Ectodermal cell (in vitro differentiated cells): ENCODE data around the gene SLC6A6.

Source experiments
- H3K27ac ChIP-seq: 2 replicates; pipeline ENCODE4 v1.7.0; 2013; ENCODE audit warnings: mild to moderate bottlenecking, low read depth, low read length; ENCODE audit not compliant: insufficient read depth, poor library complexity, severe bottlenecking
- H3K27me3 ChIP-seq: 2 replicates; pipeline ENCODE4 v1.7.0; 2013; ENCODE audit warnings: mild to moderate bottlenecking, low read length; ENCODE audit not compliant: insufficient read depth, control insufficient read depth, poor library complexity, severe bottlenecking
- H3K36me3 ChIP-seq: one replicate; pipeline ENCODE4 v1.7.0; 2013; ENCODE audit warnings: low read length; ENCODE audit not compliant: control insufficient read depth, insufficient read depth
- H3K4me1 ChIP-seq: one replicate; pipeline ENCODE4 v1.7.0; 2013; ENCODE audit warnings: low read length; ENCODE audit not compliant: control insufficient read depth, insufficient read depth
- H3K4me3 ChIP-seq: 2 replicates; pipeline ENCODE4 v1.7.0; 2013; ENCODE audit warnings: low read depth, low read length, control low read depth; ENCODE audit not compliant: insufficient read depth
- H3K9me3 ChIP-seq: 2 replicates; pipeline ENCODE4 v1.7.0; 2013; ENCODE audit warnings: mild to moderate bottlenecking, low read length, moderate library complexity; ENCODE audit not compliant: control insufficient read depth
- WGBS, 2 experiments: methylation state at CpG; one replicate each; pipeline ENCODE4 v1.1.7; 2013; ENCODE audit warnings: missing lambda C conversion rate in 2 of 2; 5-methylcytosine and 5-hydroxymethylcytosine counted together

Gene SLC6A6

DNA sequence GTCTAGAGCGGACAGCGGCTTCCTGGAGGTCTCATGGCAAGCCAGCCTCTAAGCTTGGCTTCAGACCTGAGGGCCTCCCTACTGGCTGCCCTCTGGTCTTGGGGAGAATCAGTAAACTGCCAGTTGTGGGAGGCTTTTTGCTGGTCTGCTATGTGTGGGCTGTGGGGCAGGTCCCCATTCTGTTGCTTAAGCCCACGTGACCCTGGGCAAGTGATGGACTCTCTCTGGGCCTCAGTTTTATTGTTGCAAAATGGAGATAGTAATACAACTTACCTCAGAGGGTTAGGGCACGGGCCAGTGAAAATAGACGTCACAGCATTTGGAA is 61.7 kb downstream of the SLC6A6 start:
- no peaks in the 10 kb centered on the region for H3K36me3 ChIP-seq

GRCh38 chr3:14464521-14464920 is 62.1 kb downstream of the SLC6A6 start:
- H3K4me1 ChIP-seq = peaks cover 22% of the 10 kb centered on the region
- 92 to 93% methylated on average over 4 of the region's 4 CpGs for WGBS, 2 experiments
- H3K27ac ChIP-seq = no peak overlapping the region
- H3K4me3 ChIP-seq = no peak overlapping the region
- no peaks in the 10 kb centered on the region for H3K36me3 ChIP-seq
- H3K9me3 ChIP-seq = no peaks in the 10 kb centered on the region
- no peaks in the 10 kb centered on the region for H3K27me3 ChIP-seq

More for the DNA sequence above, 61.7 kb downstream of the SLC6A6 start:
- no peak overlapping the region for H3K27ac ChIP-seq
- WGBS, 2 experiments = 90 to 93% methylated on average over 5 of the region's 5 CpGs
- peaks cover 22% of the 10 kb centered on the region for H3K4me1 ChIP-seq
- H3K9me3 ChIP-seq = no peaks in the 10 kb centered on the region
- H3K4me3 ChIP-seq = no peak overlapping the region
- no peaks in the 10 kb centered on the region for H3K27me3 ChIP-seq

- 89 to 99% methylated on average over 3 of the region's 3 CpGs for WGBS, 2 experiments
- H3K27me3 ChIP-seq = no peaks in the 10 kb centered on the region
- no peaks in the 10 kb centered on the region for H3K36me3 ChIP-seq
- peaks cover 22% of the 10 kb centered on the region for H3K4me1 ChIP-seq
- no peak overlapping the region for H3K4me3 ChIP-seq
- H3K9me3 ChIP-seq = no peaks in the 10 kb centered on the region
- H3K27ac ChIP-seq = no peak overlapping the region
These were observed 63.0 kb downstream of the SLC6A6 start for GRCh38 chr3:14465425-14465824.

DNA sequence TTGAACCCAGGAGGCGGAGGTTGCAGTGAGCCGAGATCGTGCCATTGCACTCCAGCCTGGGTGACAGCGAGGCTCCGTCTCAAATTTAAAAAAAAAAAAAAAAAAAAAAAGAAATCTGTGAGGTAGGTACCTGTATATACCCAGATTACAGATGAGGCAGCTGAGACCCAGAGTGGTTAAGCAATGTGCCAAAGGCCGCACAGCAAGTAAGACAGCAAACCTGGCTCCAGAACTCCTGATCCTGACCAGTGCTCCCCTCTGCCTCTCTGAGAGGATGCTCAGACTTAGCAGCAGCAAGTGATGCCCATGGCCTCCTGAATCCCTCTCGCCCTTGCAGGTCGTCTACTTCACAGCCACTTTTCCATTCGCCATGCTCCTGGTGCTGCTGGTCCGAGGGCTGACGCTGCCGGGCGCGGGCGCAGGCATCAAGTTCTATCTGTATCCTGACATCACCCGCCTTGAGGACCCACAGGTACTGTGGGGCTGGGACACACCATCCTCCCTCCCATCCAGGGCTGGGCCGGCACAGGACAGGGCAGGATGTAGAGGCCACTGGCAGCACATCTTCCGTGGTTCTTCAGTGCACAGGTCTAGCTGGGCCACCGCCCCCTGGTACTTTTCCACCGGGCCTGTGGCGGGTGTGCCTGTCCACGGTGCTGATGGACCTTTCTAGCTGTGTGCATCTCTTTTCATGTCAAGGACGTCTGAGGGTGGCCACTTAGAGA is 63.9 kb downstream of the SLC6A6 start:
- H3K36me3 ChIP-seq = no peaks in the 10 kb centered on the region
- no peaks in the 10 kb centered on the region for H3K9me3 ChIP-seq
- no peak overlapping the region for H3K4me3 ChIP-seq
- peaks cover 22% of the 10 kb centered on the region for H3K4me1 ChIP-seq
- H3K27me3 ChIP-seq = no peaks in the 10 kb centered on the region
- no peak overlapping the region for H3K27ac ChIP-seq
- 95 to 96% methylated on average over 23 of the region's 23 CpGs for WGBS, 2 experiments

- Histone ChIP-seq H3K27me3 (no peaks in the 10 kb centered on the region), H3K9me3 (no peaks in the 10 kb centered on the region), H3K4me1 (peaks cover 10% of the 10 kb centered on the region), H3K36me3 (no peaks in the 10 kb centered on the region), H3K27ac (no peak overlapping the region), H3K4me3 (no peak overlapping the region)
- 75 to 78% methylated on average over 14 of the region's 15 CpGs for WGBS, 2 experiments
These were observed 65.6 kb downstream of the SLC6A6 start for GRCh38 chr3:14467814-14468620.

- Histone ChIP-seq H3K4me1 (peaks cover 4% of the 10 kb centered on the region), H3K27ac (no peak overlapping the region), H3K36me3 (no peaks in the 10 kb centered on the region), H3K4me3 (no peak overlapping the region), H3K27me3 (no peaks in the 10 kb centered on the region), H3K9me3 (no peaks in the 10 kb centered on the region)
- WGBS, 2 experiments = 94 to 96% methylated on average over 13 of the region's 13 CpGs
These were observed 66.2 kb downstream of the SLC6A6 start for GRCh38 chr3:14468621-14468981.

GRCh38 chr3:14470461-14470860 is 68.1 kb downstream of the SLC6A6 start:
- H3K36me3 ChIP-seq = no peaks in the 10 kb centered on the region
- H3K27me3 ChIP-seq = no peaks in the 10 kb centered on the region
- H3K27ac ChIP-seq = no peak overlapping the region
- no peaks in the 10 kb centered on the region for H3K4me1 ChIP-seq
- no peak overlapping the region for H3K4me3 ChIP-seq
- 95 to 96% methylated on average over 12 of the region's 12 CpGs for WGBS, 2 experiments
- H3K9me3 ChIP-seq = no peaks in the 10 kb centered on the region

DNA sequence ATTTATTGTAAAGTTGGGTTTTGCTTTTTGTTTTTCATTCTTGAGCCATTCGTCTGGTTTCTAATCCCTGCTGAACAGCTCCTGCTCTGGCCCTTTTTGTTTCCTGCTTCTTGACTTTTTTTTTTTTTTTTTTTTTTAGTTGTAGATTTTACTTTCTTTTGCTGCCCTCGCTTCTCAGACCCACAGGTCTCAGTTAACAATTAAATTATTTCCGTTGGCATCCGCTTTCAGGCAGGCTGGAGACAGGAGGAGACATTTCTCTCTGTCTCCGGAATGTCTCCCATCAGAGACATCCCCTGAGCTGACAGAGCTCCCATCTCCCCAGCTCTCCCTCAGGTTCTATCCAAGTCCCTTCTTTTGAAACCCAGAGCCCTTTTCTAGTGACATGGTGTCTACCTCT is 68.6 kb downstream of the SLC6A6 start:
- H3K4me1 ChIP-seq = no peaks in the 10 kb centered on the region
- no peak overlapping the region for H3K4me3 ChIP-seq
- H3K27me3 ChIP-seq = no peaks in the 10 kb centered on the region
- H3K27ac ChIP-seq = no peak overlapping the region
- H3K9me3 ChIP-seq = no peaks in the 10 kb centered on the region
- no peaks in the 10 kb centered on the region for H3K36me3 ChIP-seq
- 89 to 96% methylated on average over 5 of the region's 5 CpGs for WGBS, 2 experiments

DNA sequence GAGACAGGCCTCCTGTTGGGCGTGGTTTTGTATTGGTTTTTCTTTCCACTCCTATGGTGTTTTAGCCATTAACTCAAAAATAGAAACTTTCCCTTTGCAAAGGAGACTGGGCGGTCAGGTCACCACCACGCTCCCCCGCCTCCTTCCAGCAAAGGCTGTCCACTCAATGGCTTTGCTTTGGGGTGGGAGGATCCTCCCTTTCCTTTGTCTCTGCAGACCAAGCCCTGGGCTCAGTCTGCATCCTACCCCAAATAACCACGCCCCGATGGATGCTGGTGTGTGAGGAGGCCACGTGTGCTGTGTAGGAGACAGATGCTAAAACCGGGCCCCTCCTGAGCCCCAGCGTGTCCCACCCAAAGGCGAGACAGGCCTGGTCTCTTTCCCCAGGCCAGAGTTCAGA is 69.3 kb downstream of the SLC6A6 start:
- no peak overlapping the region for H3K27ac ChIP-seq
- 90 to 93% methylated on average over 10 of the region's 10 CpGs for WGBS, 2 experiments
- no peaks in the 10 kb centered on the region for H3K36me3 ChIP-seq
- no peak overlapping the region for H3K4me3 ChIP-seq
- no peaks in the 10 kb centered on the region for H3K9me3 ChIP-seq
- no peaks in the 10 kb centered on the region for H3K4me1 ChIP-seq
- H3K27me3 ChIP-seq = no peaks in the 10 kb centered on the region

GRCh38 chr3:14472471-14473351 is 70.3 kb downstream of the SLC6A6 start:
- H3K9me3 ChIP-seq = no peaks in the 10 kb centered on the region
- no peak overlapping the region for H3K27ac ChIP-seq
- H3K27me3 ChIP-seq = no peaks in the 10 kb centered on the region
- no peaks in the 10 kb centered on the region for H3K36me3 ChIP-seq
- H3K4me1 ChIP-seq = no peaks in the 10 kb centered on the region
- 90 to 93% methylated on average over 22 of the region's 22 CpGs for WGBS, 2 experiments
- no peak overlapping the region for H3K4me3 ChIP-seq
